ENCODE measurements around the gene CFDP1.

- TF ChIP-seq POLR2AphosphoS5 (IDR thresholded peaks at IDR 0.05) (no peak), CTCF (IDR thresholded peaks at IDR 0.05) (no peak), POLR2A (IDR thresholded peaks at IDR 0.05) (no peak)
These were observed 24.7 kb upstream of the CFDP1 start for GRCh38 chr16:75458029-75458428.

Measured in upper lobe of left lung (tissue), 4 donors.